ENCODE measurements around the gene BEND6. TPM values are rescaled to one million over a fixed set of nuclear protein-coding genes. Genes with fewer than 3 reads are reported as not detected.

BEND6 gene
- polyA plus RNA-seq, 1 of the 3 experiments (the other 2 are of a cell fraction): 6.9 TPM

GRCh38 chr6:56927538-56928453 lies 27.1 kb upstream of the BEND6 start:
- Histone ChIP-seq H3K36me3 (replicated peaks in 1 of 2; ENCODE audit: control insufficient read depth in 1 of 2, insufficient read depth in 2 of 2, low read length in 1 of 2) (peaks cover 0 to 16% of the 10 kb centered on the region in 2 experiments), H2AFZ (ENCODE audit: low read depth) (no peak overlapping the region), H3K9ac (no peak overlapping the region), H3K4me1 (ENCODE audit: control insufficient read depth in 1 of 2, insufficient read depth in 2 of 2, low read depth in 1 of 2, low read length in 1 of 2) (peaks cover 17 to 26% of the 10 kb centered on the region in 2 experiments; a peak in 3 of 4 replicates), H3K27ac (ENCODE audit: low read depth in 2 of 2, low read length in 1 of 2) (no peak overlapping the region; a peak in 1 of 4 replicates), H3K4me2 (peak overlapping the region; percentile 59), H3K27me3 (ENCODE audit: insufficient read depth) (no peaks in the 10 kb centered on the region), H3F3A (replicated peaks; ENCODE audit: insufficient read depth) (peaks cover 13% of the 10 kb centered on the region), H4K20me1 (ENCODE audit: insufficient read depth) (no peaks in the 10 kb centered on the region), H3K79me2 (ENCODE audit: insufficient read depth) (peaks cover 27% of the 10 kb centered on the region), H3K4me3 (ENCODE audit: low read depth in 2 of 2, low read length in 1 of 2) (no peak overlapping the region), H3K9me3 (no peaks in the 10 kb centered on the region), H3K9me2 (no peaks in the 10 kb centered on the region)
- DNase-seq: no peak
- TF ChIP-seq JUND (IDR thresholded peaks at IDR 0.05) (peak; percentile 64; the same call in 1 of the 2 replicates), RCOR1 (IDR thresholded peaks at IDR 0.05; ENCODE audit: low read length) (no peak), FOSL2 (IDR thresholded peaks at IDR 0.05; ENCODE audit: borderline replicate concordance, low read depth) (peak; percentile 43; the same call in 1 of the 2 replicates)
- CTCF ChIA-PET: interaction anchor here (0.7 to 2.1 kb wide), 7 partner anchors 12 to 93 kb away, joined by 3 to 9 read pairs (median 4); no protein-coding TSS in a partner anchor
- WGBS (ENCODE audit: low lambda C conversion rate): 81% methylated on average over 4 of the region's 4 CpGs
- POLR2A ChIA-PET: no interaction called here

GRCh38 chr6:56930846-56931245 lies 24.1 kb upstream of the BEND6 start:
- POLR2A ChIA-PET: no interaction called here
- H3K27ac ChIP-seq (ENCODE audit: low read depth in 2 of 2, low read length in 1 of 2): no peak overlapping the region
- no peaks in the 10 kb centered on the region for H3K27me3 ChIP-seq (ENCODE audit: insufficient read depth)
- H4K20me1 ChIP-seq (ENCODE audit: insufficient read depth): no peaks in the 10 kb centered on the region
- peaks cover 13% of the 10 kb centered on the region for H3F3A ChIP-seq (replicated peaks; ENCODE audit: insufficient read depth)
- H3K4me2 ChIP-seq: no peak overlapping the region
- H2AFZ ChIP-seq (ENCODE audit: low read depth): no peak overlapping the region
- no peak overlapping the region for H3K9ac ChIP-seq
- H3K79me2 ChIP-seq (ENCODE audit: insufficient read depth): peaks cover 21% of the 10 kb centered on the region
- no peaks in the 10 kb centered on the region for H3K9me3 ChIP-seq
- 91% methylated on average over 2 of the region's 2 CpGs for WGBS (ENCODE audit: low lambda C conversion rate)
- no peaks in the 10 kb centered on the region for H3K9me2 ChIP-seq
- H3K4me3 ChIP-seq (ENCODE audit: low read depth in 2 of 2, low read length in 1 of 2): no peak overlapping the region
- no peak for DNase-seq
- H3K4me1 ChIP-seq (ENCODE audit: control insufficient read depth in 1 of 2, insufficient read depth in 2 of 2, low read depth in 1 of 2, low read length in 1 of 2): peaks cover 17 to 23% of the 10 kb centered on the region in 2 experiments; a peak in 3 of 4 replicates
- CTCF ChIA-PET: interaction anchor here (2.0 kb wide), 1 partner anchor 29 kb away, joined by 14 read pairs; no protein-coding TSS in a partner anchor
- peaks cover 0 to 28% of the 10 kb centered on the region in 2 experiments for H3K36me3 ChIP-seq (replicated peaks in 1 of 2; ENCODE audit: control insufficient read depth in 1 of 2, insufficient read depth in 2 of 2, low read length in 1 of 2)
- no peak for TF ChIP-seq CTCF (IDR thresholded peaks at IDR 0.05)
- no peak for TF ChIP-seq REST (IDR thresholded peaks at IDR 0.05; ENCODE audit: low read depth, low read length)
- no peak for TF ChIP-seq RAD21 (IDR thresholded peaks at IDR 0.05; ENCODE audit: low read length)
- no peak for TF ChIP-seq ELF1 (IDR thresholded peaks at IDR 0.05)
- TF ChIP-seq FOXM1 (IDR thresholded peaks at IDR 0.05; ENCODE audit: low read depth): no peak
- TF ChIP-seq USF2 (IDR thresholded peaks at IDR 0.05; ENCODE audit: borderline replicate concordance, low read depth, low read length): no peak
- TF ChIP-seq RFX5 (IDR thresholded peaks at IDR 0.05; ENCODE audit: low read length): no peak
- TF ChIP-seq CHD2 (IDR thresholded peaks at IDR 0.05; ENCODE audit: low read length, partially characterized antibody): no peak
- TF ChIP-seq PBX3 (IDR thresholded peaks at IDR 0.05): no peak
- no peak for TF ChIP-seq RXRA (IDR thresholded peaks at IDR 0.05; ENCODE audit: borderline replicate concordance, low read depth)
- TF ChIP-seq JUND (IDR thresholded peaks at IDR 0.05): no peak
- no peak for TF ChIP-seq YY1 (IDR thresholded peaks at IDR 0.05; ENCODE audit: low read depth)
- no peak for TF ChIP-seq MEF2A (IDR thresholded peaks at IDR 0.05; ENCODE audit: borderline replicate concordance, low read depth)
- no peak for TF ChIP-seq ZBTB33 (IDR thresholded peaks at IDR 0.05; ENCODE audit: borderline replicate concordance, low read depth)
- no peak for TF ChIP-seq GABPA (IDR thresholded peaks at IDR 0.05; ENCODE audit: low read depth)
